Thymus (tissue), 11 donors: ENCODE results near the gene TTI1. TPM values are rescaled to one million over a fixed set of nuclear protein-coding genes. Genes with fewer than 3 reads are reported as not detected.

Source experiments
- DNase-seq, 9 donors: peaks; one replicate each; pipeline ENCODE4 v3.0.0-alpha.2; 2013; ENCODE audit warnings: low spot score in 9 of 9, low read depth in 6 of 9, missing footprints in 1 of 9
- H3K27ac ChIP-seq, 2 donors: one replicate each; pipeline ENCODE4 v1.5.1; 2013; ENCODE audit warnings: control low read depth in 1 of 2, low read depth in 1 of 2, low read length in 1 of 2, mild to moderate bottlenecking in 1 of 2, moderate library complexity in 1 of 2
- H3K27me3 ChIP-seq, 2 donors: one replicate each; pipeline ENCODE4 v1.5.1; 2013; ENCODE audit warnings: low read length in 1 of 2; ENCODE audit not compliant: control insufficient read depth in 2 of 2, insufficient read depth in 1 of 2
- H3K36me3 ChIP-seq, 2 donors: one replicate each; pipeline ENCODE4 v1.5.1; 2013; ENCODE audit warnings: low read length in 1 of 2, mild to moderate bottlenecking in 1 of 2, moderate library complexity in 1 of 2; ENCODE audit not compliant: control insufficient read depth in 2 of 2, insufficient read depth in 2 of 2
- H3K4me1 ChIP-seq, 2 donors: one replicate each; pipeline ENCODE4 v1.5.1; 2013; ENCODE audit warnings: low read length in 2 of 2; ENCODE audit not compliant: control insufficient read depth in 2 of 2, insufficient read depth in 2 of 2
- H3K4me3 ChIP-seq, 2 donors: one replicate each; pipeline ENCODE4 v1.5.1; 2013; ENCODE audit warnings: low read length in 2 of 2, control low read depth in 1 of 2, mild to moderate bottlenecking in 1 of 2
- H3K9me3 ChIP-seq, 2 donors: one replicate each; pipeline ENCODE4 v1.5.1; 2013; ENCODE audit warnings: low read length in 1 of 2, mild to moderate bottlenecking in 1 of 2; ENCODE audit not compliant: control insufficient read depth in 2 of 2, insufficient read depth in 1 of 2
- WGBS: extraction: QIAGEN DNeasy Blood & Tissue Kit; methylation state at CpG from one replicate; pipeline ENCODE4 v1.1.7; 2013; 5-methylcytosine and 5-hydroxymethylcytosine counted together
- polyA plus RNA-seq: library from polyadenylated mRNA; stranded (reverse); fragments of 200-250 nt; gene quantifications from one replicate; pipeline ENCODE4 v1.2.3, GENCODE V29; 2013
- total RNA-seq: library from RNA; stranded (reverse); fragments of 120-200 nt; gene quantifications from one replicate; pipeline ENCODE4 v1.2.4, GENCODE V29; 2013
- donor health status: healthy.

The TTI1 gene
- total and polyA plus RNA-seq, 2 donors: 11.2 to 15.4 TPM

DNA sequence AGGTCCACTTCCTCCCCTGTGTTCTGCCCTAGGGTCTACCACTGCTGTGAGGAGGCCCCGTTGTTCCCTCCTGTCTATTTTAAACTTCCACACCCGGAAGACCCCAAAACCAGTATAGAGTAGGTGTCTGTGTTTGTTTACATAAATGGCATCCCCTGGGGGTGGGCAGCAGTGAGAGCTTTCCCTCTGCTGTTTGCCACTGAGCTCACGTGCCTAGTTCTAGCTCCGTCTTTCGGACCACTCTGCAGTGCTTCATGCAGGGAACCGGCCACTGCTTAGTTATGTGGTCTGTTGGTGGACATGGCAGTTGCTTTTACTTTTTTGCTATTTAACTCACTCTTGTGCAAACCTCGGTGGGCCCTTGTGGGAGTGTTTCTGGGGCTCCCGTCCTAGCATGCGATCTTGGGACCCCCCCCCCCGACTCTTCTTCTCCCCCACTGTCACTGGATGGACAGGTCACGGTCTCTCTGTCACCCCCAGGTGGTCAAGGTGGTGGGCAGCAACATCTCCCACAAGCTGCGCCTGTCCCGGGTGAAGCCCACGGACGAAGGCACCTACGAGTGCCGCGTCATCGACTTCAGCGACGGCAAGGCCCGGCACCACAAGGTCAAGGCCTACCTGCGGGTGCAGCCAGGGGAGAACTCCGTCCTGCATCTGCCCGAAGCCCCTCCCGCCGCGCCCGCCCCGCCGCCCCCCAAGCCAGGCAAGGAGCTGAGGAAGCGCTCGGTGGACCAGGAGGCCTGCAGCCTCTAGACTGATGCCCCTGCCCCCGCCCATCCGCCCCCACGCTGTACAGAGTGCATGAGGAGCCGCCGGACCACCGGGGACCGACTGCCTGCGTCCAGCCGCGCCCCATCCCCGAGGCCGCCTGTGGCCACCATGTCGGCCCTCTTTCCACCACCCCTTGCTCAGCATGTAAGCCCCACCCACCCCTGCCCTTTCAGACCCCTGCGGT lies 89.5 kb downstream of the TTI1 start:
- Histone ChIP-seq H3K27ac (no peak overlapping the region), H3K9me3 (no peaks in the 10 kb centered on the region), H3K27me3 (no peaks in the 10 kb centered on the region), H3K4me3 (no peak overlapping the region), H3K4me1 (no peaks in the 10 kb centered on the region), H3K36me3 (no peaks in the 10 kb centered on the region)
- WGBS: 95% methylated on average over 47 of the region's 47 CpGs
- DNase-seq: no peak

DNA sequence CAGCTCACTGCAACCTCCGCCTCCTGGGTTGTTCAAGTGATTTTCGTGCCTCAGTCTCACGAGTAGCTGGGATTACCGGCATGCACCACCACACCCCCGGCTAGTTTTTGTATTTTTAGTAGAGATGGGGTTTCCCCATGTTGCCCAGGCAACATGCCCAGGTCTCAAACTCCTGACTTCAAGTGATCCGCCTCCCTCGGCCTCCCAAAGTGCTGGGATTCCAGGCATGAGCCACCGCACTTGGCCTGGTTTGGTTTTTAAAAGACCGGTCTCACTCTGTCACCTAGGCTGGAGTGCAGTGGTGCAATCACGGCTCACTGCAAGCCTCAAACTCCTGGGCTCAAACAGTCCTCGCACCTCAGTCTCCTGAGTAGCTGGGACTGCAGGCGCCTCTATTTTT lies 90.2 kb downstream of the TTI1 start:
- Histone ChIP-seq H3K27me3 (no peaks in the 10 kb centered on the region), H3K4me1 (no peaks in the 10 kb centered on the region), H3K27ac (no peak overlapping the region), H3K36me3 (no peaks in the 10 kb centered on the region), H3K4me3 (no peak overlapping the region), H3K9me3 (no peaks in the 10 kb centered on the region)
- 90% methylated on average over 12 of the region's 12 CpGs for WGBS
- DNase-seq: no peak

DNA sequence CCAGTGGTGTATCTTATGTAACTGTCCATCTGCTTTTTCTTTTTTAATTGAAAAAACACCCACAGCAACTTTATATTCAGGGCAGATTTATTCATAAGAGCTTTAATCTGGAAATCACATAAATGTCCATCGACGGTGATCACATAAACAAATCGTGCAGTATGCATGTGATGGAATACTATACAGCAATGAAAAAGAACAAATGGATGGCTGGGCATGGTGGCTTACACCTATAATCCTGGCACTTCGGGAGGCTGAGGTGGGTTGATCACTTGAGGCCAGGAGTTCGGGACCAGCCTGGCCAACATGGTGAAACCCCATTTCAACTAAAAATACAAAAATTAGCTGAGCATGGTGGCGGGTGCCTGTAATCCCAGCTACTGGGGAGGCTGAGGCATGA lies 91.3 kb downstream of the TTI1 start:
- Histone ChIP-seq H3K27ac (no peak overlapping the region), H3K36me3 (no peaks in the 10 kb centered on the region), H3K4me3 (no peak overlapping the region), H3K9me3 (no peaks in the 10 kb centered on the region), H3K27me3 (no peaks in the 10 kb centered on the region), H3K4me1 (no peaks in the 10 kb centered on the region)
- DNase-seq: no peak
- WGBS: 97% methylated on average over 6 of the region's 6 CpGs

DNA sequence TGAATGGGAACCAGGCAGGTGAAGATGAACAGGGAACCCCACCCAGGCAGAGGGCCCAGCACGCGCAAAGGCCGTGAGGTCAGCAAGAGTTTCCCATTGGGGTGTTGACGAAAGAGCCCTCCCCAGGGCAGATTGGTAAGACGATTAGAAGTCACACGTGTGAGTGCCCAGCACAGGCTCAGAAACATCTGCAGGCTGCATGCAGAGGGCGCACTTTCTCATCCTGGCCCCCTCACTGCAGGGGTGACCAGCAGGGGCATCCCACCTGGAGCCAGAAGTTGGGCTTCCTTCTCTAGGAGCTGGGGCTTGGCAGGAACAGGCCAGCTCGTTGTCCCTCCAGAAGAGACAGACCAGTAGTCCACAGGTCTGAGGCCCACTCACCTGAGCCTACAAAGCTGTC lies 91.9 kb downstream of the TTI1 start:
- H3K27me3 ChIP-seq: no peaks in the 10 kb centered on the region
- H3K4me3 ChIP-seq: no peak overlapping the region
- no peaks in the 10 kb centered on the region for H3K9me3 ChIP-seq
- no peaks in the 10 kb centered on the region for H3K36me3 ChIP-seq
- DNase-seq: no peak
- H3K27ac ChIP-seq: no peak overlapping the region
- 79% methylated on average over 8 of the region's 8 CpGs for WGBS
- H3K4me1 ChIP-seq: no peaks in the 10 kb centered on the region

DNA sequence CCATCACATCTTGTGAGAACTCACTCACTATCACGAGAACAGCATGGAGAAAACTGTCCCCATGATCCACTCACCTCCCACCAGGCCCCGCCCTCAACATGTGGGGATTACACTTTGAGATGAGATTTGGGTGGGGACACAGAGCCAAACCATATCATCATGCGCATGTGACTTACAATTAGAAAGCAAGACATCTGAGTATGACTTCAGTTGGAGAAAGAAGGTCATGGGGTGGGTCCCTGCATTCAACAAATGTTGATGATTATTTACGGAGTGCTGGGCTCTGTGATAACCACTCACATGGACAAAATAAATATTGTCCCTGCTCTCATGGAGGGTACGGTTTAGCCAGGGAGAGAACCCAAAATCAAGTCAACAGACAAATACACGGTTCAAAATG lies 92.4 kb downstream of the TTI1 start:
- Histone ChIP-seq H3K4me1 (no peaks in the 10 kb centered on the region), H3K4me3 (no peak overlapping the region), H3K9me3 (no peaks in the 10 kb centered on the region), H3K27me3 (no peaks in the 10 kb centered on the region), H3K27ac (no peak overlapping the region), H3K36me3 (no peaks in the 10 kb centered on the region)
- DNase-seq: no peak
- 93% methylated on average over 6 of the region's 6 CpGs for WGBS

DNA sequence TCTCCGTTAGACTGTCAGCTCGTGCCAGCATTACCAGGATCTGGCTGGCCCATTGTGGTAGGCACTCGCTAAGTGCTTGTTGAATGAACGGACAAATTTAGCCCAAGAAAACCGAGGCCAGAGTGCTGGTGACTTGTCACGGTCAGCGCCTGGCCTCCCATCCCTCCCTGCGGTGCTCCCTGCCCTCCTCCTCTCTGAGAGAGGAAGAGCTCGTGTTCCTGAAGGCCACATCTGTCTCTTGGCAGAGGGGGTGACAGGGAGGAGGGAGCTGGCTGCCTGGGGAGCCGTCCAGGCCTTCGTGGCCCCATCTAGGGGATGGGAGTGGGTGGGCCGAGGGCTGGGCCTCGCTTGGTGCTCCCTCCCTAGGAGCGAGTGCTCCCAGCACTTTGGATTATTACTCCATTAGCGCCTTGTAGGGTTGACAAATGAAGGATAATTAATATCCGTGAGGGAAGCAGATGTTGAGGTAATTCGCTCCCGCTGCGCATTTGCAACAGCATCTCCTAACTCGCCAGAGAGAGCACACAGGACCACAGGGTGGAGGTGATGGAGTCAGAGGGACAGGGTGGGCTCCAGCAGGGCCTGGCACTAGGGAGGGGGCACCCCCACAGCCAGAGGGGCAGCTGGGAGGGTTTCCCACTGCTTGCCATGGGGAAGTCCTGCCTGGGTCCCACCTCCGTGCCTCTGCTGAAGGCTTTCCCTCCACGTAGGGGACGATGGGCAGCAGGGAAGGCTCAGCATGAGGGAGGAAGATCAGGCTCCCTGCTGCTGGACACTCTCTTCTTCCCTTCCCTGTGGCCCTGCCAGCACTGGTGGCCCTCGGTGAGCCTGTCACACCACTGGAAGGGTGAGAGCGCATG lies 93.3 kb downstream of the TTI1 start:
- no peak for DNase-seq
- no peak overlapping the region for H3K4me3 ChIP-seq
- no peaks in the 10 kb centered on the region for H3K4me1 ChIP-seq
- no peaks in the 10 kb centered on the region for H3K36me3 ChIP-seq
- no peaks in the 10 kb centered on the region for H3K27me3 ChIP-seq
- H3K9me3 ChIP-seq: no peaks in the 10 kb centered on the region
- no peak overlapping the region for H3K27ac ChIP-seq
- 92% methylated on average over 25 of the region's 25 CpGs for WGBS

DNA sequence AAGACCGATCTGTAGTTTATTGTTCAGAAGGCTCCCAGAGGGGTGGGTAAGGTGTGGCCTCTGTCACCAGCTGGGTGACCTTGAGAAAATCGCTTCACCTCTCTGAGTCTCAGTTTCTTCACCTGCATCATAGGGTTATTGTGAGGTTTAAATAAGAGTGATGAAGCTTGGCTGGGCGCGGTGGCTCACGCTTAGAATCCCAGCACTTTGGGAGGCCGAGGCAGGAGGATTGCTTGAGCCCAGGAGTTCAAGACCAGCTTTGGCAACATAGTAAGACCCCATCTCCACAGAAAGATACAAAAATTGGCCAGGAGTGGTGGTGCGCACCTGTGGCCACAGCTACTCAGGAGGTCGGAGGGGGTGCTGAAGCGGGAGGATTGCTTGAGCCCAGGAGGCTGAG lies 94.3 kb downstream of the TTI1 start:
- H3K9me3 ChIP-seq: no peaks in the 10 kb centered on the region
- DNase-seq: no peak

DNA sequence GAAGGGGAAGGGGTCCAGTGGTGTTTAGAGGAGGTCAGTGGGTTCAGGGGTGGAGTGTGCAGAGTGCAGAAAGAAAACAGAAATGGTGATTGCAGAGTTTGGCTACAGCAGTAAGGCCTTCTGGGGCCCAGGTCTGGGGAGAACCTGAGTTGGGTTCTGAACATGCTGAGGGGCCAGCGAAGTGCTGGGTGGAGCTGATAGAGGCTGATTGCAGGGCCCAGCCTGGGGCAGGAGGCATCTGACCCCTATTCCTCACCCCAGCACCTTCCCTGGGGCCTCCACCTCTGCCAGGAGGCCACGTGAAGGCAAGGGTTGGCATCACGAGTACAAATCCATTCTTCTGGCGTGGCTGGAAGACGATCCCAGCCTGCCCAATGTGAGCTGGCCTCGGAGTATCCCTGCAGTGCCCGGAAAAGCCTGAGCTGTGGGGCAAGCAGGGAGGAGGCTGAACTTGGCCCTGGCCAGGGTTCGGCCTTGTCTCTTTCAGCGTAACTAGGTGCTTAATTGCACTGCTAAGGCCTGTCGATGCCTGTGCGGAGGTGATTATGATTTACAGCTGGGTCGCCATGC lies 95.0 kb downstream of the TTI1 start:
- Histone ChIP-seq H3K4me3 (no peak overlapping the region), H3K27me3 (no peaks in the 10 kb centered on the region), H3K27ac (no peak overlapping the region), H3K9me3 (no peaks in the 10 kb centered on the region), H3K4me1 (no peaks in the 10 kb centered on the region), H3K36me3 (no peaks in the 10 kb centered on the region)
- DNase-seq: no peak
- WGBS: 93% methylated on average over 12 of the region's 12 CpGs

More for the DNA sequence above, 94.3 kb downstream of the TTI1 start:
- Histone ChIP-seq H3K27me3 (no peaks in the 10 kb centered on the region), H3K4me1 (no peaks in the 10 kb centered on the region), H3K4me3 (no peak overlapping the region), H3K36me3 (no peaks in the 10 kb centered on the region), H3K27ac (no peak overlapping the region)
- 97% methylated on average over 9 of the region's 9 CpGs for WGBS

DNA sequence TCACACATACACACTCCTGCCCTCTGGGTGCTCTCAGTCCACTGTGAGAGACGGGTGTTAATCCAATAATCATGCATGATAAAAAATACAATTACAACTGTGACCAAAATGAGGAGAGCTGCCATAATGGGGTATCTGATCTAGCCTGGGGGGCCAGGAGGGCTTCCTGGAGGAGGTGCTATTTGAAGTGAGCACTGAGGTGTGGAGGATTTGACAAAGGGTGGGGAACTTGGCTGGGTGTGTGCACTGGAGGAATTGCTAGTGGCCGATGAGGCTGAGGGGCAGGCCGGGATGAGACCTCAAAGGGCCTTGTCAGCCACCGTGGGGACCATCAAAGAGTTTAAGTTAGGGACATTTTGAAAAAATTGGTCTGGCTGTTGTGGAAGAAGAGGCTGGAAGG lies 95.6 kb downstream of the TTI1 start:
- Histone ChIP-seq H3K4me3 (no peak overlapping the region), H3K4me1 (no peaks in the 10 kb centered on the region), H3K27ac (no peak overlapping the region), H3K36me3 (no peaks in the 10 kb centered on the region), H3K27me3 (no peaks in the 10 kb centered on the region), H3K9me3 (no peaks in the 10 kb centered on the region)
- WGBS: 97% methylated on average over 4 of the region's 4 CpGs
- no peak for DNase-seq
